ENCODE results near the gene BIN1.

GRCh38 chr2:127153691-127154158, 46.8 kb upstream of the BIN1 start:
- TF ChIP-seq CTCF (IDR thresholded peaks at IDR 0.05; ENCODE audit: low read length) (no peak), EZH2phosphoT487 (IDR thresholded peaks at IDR 0.05; ENCODE audit: low read length) (no peak), EZH2 (optimal IDR thresholded peaks at IDR 0.05; ENCODE audit: low read depth, low read length) (no peak)
